Astrocyte of the spinal cord (primary cell): Measurements from ENCODE around the gene KNSTRN.

Experiments used
- DNase-seq: peaks from one replicate; pipeline ENCODE4 v3.0.0; 2011; ENCODE audit warnings: low read depth, low spot score
- H3K4me3 ChIP-seq: 2 replicates; pipeline ENCODE4 v1.5.1; 2011; ENCODE audit warnings: low read depth, mild to moderate bottlenecking, low read length, moderate library complexity
- in situ Hi-C: cut with HindIII; loops from 2 replicates; pipeline ENCODE4 v1.10.0; 2017; ENCODE audit warnings: low sequenced_read_pairs
- TF ChIP-seq, protein P1 (sequence below): IDR thresholded peaks from 2 replicates; pipeline ENCODE4 v1.5.1; 2012; ENCODE audit warnings: low read depth, mild to moderate bottlenecking, low read length, inconsistent platforms

KNSTRN gene

DNA sequence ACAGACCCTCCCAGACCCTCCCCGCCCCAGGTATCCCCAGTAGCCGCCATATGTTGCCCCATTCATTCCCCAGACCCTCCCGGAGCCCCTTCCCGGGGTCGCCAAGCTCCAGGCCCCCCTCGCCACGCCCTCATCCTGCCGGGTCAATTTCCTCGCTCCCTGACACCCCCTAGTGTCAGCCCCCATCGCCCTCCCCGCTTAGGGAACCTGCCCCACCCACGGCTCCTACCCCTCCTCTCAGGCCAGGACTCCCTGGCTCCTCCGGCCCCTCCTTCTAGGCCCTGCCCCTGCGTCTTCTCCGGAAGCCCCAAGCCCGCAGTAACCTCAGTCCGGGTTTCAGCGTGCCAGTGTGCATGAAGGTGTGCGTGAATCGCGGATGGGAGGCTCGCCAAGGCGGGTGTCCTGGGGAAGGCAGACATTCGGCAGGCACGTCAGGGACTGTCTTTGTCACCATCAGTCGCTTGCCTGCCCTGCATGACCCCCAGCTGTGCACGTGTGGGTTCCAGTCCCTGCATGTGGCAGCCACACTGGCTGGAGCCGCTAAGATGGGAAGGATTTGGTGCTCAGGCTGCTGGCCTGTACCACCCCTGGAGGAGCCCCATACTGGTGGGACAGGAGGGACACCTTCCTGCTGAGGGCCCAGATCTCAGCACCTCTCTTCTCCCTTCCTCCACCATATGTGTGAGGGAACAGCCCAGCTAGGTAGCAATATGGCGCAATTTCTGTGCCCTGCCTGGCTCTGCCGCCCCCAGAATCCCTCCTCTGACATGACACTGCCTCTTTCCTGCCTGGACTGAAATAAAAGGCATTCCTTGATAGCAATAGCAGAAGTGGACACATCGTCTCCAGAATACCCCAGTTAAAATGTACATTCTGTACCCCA, 23.8 kb upstream of the KNSTRN start:
- TF ChIP-seq, protein P1, sequence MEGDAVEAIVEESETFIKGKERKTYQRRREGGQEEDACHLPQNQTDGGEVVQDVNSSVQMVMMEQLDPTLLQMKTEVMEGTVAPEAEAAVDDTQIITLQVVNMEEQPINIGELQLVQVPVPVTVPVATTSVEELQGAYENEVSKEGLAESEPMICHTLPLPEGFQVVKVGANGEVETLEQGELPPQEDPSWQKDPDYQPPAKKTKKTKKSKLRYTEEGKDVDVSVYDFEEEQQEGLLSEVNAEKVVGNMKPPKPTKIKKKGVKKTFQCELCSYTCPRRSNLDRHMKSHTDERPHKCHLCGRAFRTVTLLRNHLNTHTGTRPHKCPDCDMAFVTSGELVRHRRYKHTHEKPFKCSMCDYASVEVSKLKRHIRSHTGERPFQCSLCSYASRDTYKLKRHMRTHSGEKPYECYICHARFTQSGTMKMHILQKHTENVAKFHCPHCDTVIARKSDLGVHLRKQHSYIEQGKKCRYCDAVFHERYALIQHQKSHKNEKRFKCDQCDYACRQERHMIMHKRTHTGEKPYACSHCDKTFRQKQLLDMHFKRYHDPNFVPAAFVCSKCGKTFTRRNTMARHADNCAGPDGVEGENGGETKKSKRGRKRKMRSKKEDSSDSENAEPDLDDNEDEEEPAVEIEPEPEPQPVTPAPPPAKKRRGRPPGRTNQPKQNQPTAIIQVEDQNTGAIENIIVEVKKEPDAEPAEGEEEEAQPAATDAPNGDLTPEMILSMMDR: peak; percentile 1
- no peak for DNase-seq
- peak overlapping the region; percentile 46 for H3K4me3 ChIP-seq
- in situ Hi-C loops: no loop called here

DNA sequence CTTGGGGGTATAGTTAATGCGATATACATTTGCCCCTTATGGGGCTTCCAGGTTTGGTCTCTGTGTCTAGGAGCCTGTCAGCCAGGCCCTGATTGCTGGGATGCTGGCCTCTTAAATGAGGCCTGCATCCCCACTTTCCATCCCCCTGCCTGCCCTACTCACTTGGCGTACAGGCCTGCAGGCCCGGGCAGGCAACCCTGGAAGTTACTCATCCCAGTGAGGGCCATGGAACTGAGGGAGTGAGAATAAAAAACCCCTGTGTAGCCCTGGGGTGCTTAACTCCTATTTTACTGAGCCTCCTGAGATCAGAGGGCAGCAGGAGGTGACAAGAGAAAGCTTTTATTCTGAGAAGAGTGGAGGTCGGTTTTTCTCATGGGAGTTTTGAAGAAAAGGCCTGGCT, 22.5 kb upstream of the KNSTRN start:
- in situ Hi-C loops: no loop called here
- TF ChIP-seq, protein P1: no peak
- H3K4me3 ChIP-seq: no peak overlapping the region
- no peak for DNase-seq

DNA sequence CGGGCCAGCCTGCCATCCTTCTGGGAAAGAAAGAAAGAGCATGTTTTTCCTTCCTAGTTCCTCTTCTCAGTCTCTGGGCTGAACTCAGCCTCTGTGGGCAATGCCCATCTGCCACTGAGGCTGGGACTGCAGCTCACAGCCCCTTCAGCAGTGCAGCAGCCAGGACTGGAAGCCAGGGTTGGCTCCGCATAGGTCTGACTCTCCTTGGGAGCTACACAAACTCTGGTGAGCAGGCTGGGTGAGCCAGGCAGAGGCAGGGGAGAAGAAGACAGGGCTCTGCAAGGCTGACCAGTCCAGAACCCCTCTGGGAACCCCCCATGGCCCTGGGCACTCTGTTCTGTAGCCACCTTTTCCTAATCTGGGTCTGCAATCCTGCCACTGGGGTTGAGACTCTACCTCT, 20.9 kb upstream of the KNSTRN start:
- no peak for DNase-seq
- in situ Hi-C loops: no loop called here
- TF ChIP-seq, protein P1: no peak
- H3K4me3 ChIP-seq: no peak overlapping the region

GRCh38 chr15:40363611-40364010, 18.9 kb upstream of the KNSTRN start:
- in situ Hi-C loops: no loop called here
- TF ChIP-seq, protein P1: no peak
- no peak overlapping the region for H3K4me3 ChIP-seq

GRCh38 chr15:40364251-40364650, 18.3 kb upstream of the KNSTRN start:
- no peak for DNase-seq
- H3K4me3 ChIP-seq: no peak overlapping the region
- TF ChIP-seq, protein P1: no peak
- in situ Hi-C loops: no loop called here

More at GRCh38 chr15:40363611-40364010, 18.9 kb upstream of the KNSTRN start:
- DNase-seq: no peak

- no peak for DNase-seq
- in situ Hi-C loops: no loop called here
- no peak overlapping the region for H3K4me3 ChIP-seq
- TF ChIP-seq, protein P1: no peak
Observed at GRCh38 chr15:40365016-40365415, 17.5 kb upstream of the KNSTRN start.
